HL-60 (cell line): Measurements from ENCODE around the gene ANO9.

Experiments
- GABPA ChIP-seq: IDR thresholded peaks from 2 replicates; pipeline ENCODE4 v1.6.1; 2012; ENCODE audit warnings: low read depth
- POLR2AphosphoS5 ChIP-seq: IDR thresholded peaks from 2 replicates; pipeline ENCODE4 v1.6.1; 2012; ENCODE audit warnings: low read depth
- SPI1 ChIP-seq: IDR thresholded peaks from 2 replicates; pipeline ENCODE4 v1.6.1; 2012; ENCODE audit warnings: low read depth, mild to moderate bottlenecking, borderline replicate concordance
- TF ChIP-seq, protein P1 (sequence below): IDR thresholded peaks from one replicate; pipeline ENCODE4 v1.5.1; 2011; ENCODE audit warnings: low read length, control low read depth, inconsistent platforms; ENCODE audit not compliant: insufficient read depth
- TF ChIP-seq, protein P2 (sequence below): IDR thresholded peaks from 2 replicates; pipeline ENCODE4 v1.6.1; 2012; ENCODE audit warnings: low read depth; ENCODE audit not compliant: insufficient replicate concordance

DNA sequence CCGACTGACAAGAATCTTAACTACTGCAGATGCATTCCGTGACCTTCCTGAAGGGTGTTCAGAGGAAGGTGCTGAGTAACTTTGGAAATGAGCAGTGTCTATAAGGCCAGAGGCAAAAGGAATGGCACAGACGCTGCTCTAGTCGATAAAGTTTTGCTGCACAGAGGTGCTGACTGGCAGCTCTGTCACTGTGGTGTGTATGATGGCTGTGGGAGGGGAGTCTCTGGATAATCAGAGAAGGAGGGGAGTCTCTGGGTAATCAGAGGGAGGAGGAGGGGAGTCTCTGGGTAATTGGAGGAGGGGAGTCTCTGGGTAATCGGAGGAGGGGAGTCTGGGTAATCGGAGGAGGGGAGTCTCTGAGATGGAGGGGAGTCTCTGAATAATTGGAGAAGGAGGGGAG, 26.7 kb upstream of the ANO9 start:
- TF ChIP-seq, protein P1, sequence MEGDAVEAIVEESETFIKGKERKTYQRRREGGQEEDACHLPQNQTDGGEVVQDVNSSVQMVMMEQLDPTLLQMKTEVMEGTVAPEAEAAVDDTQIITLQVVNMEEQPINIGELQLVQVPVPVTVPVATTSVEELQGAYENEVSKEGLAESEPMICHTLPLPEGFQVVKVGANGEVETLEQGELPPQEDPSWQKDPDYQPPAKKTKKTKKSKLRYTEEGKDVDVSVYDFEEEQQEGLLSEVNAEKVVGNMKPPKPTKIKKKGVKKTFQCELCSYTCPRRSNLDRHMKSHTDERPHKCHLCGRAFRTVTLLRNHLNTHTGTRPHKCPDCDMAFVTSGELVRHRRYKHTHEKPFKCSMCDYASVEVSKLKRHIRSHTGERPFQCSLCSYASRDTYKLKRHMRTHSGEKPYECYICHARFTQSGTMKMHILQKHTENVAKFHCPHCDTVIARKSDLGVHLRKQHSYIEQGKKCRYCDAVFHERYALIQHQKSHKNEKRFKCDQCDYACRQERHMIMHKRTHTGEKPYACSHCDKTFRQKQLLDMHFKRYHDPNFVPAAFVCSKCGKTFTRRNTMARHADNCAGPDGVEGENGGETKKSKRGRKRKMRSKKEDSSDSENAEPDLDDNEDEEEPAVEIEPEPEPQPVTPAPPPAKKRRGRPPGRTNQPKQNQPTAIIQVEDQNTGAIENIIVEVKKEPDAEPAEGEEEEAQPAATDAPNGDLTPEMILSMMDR = no peak
- TF ChIP-seq, protein P2, sequence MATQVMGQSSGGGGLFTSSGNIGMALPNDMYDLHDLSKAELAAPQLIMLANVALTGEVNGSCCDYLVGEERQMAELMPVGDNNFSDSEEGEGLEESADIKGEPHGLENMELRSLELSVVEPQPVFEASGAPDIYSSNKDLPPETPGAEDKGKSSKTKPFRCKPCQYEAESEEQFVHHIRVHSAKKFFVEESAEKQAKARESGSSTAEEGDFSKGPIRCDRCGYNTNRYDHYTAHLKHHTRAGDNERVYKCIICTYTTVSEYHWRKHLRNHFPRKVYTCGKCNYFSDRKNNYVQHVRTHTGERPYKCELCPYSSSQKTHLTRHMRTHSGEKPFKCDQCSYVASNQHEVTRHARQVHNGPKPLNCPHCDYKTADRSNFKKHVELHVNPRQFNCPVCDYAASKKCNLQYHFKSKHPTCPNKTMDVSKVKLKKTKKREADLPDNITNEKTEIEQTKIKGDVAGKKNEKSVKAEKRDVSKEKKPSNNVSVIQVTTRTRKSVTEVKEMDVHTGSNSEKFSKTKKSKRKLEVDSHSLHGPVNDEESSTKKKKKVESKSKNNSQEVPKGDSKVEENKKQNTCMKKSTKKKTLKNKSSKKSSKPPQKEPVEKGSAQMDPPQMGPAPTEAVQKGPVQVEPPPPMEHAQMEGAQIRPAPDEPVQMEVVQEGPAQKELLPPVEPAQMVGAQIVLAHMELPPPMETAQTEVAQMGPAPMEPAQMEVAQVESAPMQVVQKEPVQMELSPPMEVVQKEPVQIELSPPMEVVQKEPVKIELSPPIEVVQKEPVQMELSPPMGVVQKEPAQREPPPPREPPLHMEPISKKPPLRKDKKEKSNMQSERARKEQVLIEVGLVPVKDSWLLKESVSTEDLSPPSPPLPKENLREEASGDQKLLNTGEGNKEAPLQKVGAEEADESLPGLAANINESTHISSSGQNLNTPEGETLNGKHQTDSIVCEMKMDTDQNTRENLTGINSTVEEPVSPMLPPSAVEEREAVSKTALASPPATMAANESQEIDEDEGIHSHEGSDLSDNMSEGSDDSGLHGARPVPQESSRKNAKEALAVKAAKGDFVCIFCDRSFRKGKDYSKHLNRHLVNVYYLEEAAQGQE = no peak
- no peak for TF ChIP-seq GABPA
- no peak for TF ChIP-seq POLR2AphosphoS5
- no peak for TF ChIP-seq SPI1
